ENCODE data around the gene FBXL20.
"Not testable (repeated sequence)": the region's sequence is repeated elsewhere in the genome, so short reads cannot be mapped to it uniquely, and the experiment has no call there.

Gene FBXL20

GRCh38 chr17:39281806-39282205 lies 119.6 kb downstream of the FBXL20 start:
- Histone ChIP-seq H4K20me1 (ENCODE audit: insufficient read depth, low read length, poor library complexity, severe bottlenecking) (no peaks in the 10 kb centered on the region), H3K36me3 (ENCODE audit: insufficient read depth, low read length) (peaks cover 4% of the 10 kb centered on the region; the same call in 1 of the 2 replicates)
- TF ChIP-seq CTCF (conservative IDR thresholded peaks at IDR 0.05; ENCODE audit: low read length) (no peak), EZH2phosphoT487 (IDR thresholded peaks at IDR 0.05; ENCODE audit: borderline replicate concordance) (no peak)

GRCh38 chr17:39278246-39278645 lies 123.2 kb downstream of the FBXL20 start:
- H3K9me2 ChIP-seq (replicated peaks; ENCODE audit: low read depth, low read length) = not testable (repeated sequence)
- peaks cover 13% of the 10 kb centered on the region; the same call in 1 of the 2 replicates for H3K36me3 ChIP-seq (ENCODE audit: insufficient read depth, low read length)

More at GRCh38 chr17:39281806-39282205, 119.6 kb downstream of the FBXL20 start:
- Histone ChIP-seq H3K9me2 (replicated peaks; ENCODE audit: low read depth, low read length) (no peaks in the 10 kb centered on the region), H2AFZ (ENCODE audit: low read length) (no peak overlapping the region), H3K79me2 (ENCODE audit: insufficient read depth, low read length) (no peaks in the 10 kb centered on the region), H3F3A (ENCODE audit: low read depth) (no peaks in the 10 kb centered on the region), H3K4me3 (ENCODE audit: low read length, poor library complexity, severe bottlenecking) (no peak overlapping the region), H3K9me3 (ENCODE audit: insufficient read depth, low read depth, low read length) (no peaks in the 10 kb centered on the region), H3K27me3 (ENCODE audit: insufficient read depth, low read length, poor library complexity, severe bottlenecking) (no peaks in the 10 kb centered on the region), H3K4me2 (ENCODE audit: low read depth, low read length, poor library complexity, severe bottlenecking) (no peak overlapping the region), H3K9ac (ENCODE audit: low read depth, low read length, poor library complexity, severe bottlenecking) (no peak overlapping the region), H3K4me1 (ENCODE audit: insufficient read depth, low read length, poor library complexity, severe bottlenecking) (no peaks in the 10 kb centered on the region)

GRCh38 chr17:39277110-39277509 lies 124.3 kb downstream of the FBXL20 start:
- Histone ChIP-seq H3K4me1 (ENCODE audit: insufficient read depth, low read length, poor library complexity, severe bottlenecking) (no peaks in the 10 kb centered on the region), H3K36me3 (ENCODE audit: insufficient read depth, low read length) (peaks cover 13% of the 10 kb centered on the region; the same call in 1 of the 2 replicates), H3K9me2 (replicated peaks; ENCODE audit: low read depth, low read length) (no peaks in the 10 kb centered on the region), H3K4me3 (ENCODE audit: low read length, poor library complexity, severe bottlenecking) (no peak overlapping the region), H3K27me3 (ENCODE audit: insufficient read depth, low read length, poor library complexity, severe bottlenecking) (no peaks in the 10 kb centered on the region), H3F3A (ENCODE audit: low read depth) (no peaks in the 10 kb centered on the region), H3K79me2 (ENCODE audit: insufficient read depth, low read length) (no peaks in the 10 kb centered on the region), H4K20me1 (ENCODE audit: insufficient read depth, low read length, poor library complexity, severe bottlenecking) (no peaks in the 10 kb centered on the region), H3K9me3 (ENCODE audit: insufficient read depth, low read depth, low read length) (no peaks in the 10 kb centered on the region), H3K9ac (ENCODE audit: low read depth, low read length, poor library complexity, severe bottlenecking) (no peak overlapping the region), H2AFZ (ENCODE audit: low read length) (no peak overlapping the region), H3K4me2 (ENCODE audit: low read depth, low read length, poor library complexity, severe bottlenecking) (no peak overlapping the region)
- TF ChIP-seq CTCF (conservative IDR thresholded peaks at IDR 0.05; ENCODE audit: low read length) = no peak
- no peak for TF ChIP-seq EZH2phosphoT487 (IDR thresholded peaks at IDR 0.05; ENCODE audit: borderline replicate concordance)

More at GRCh38 chr17:39278246-39278645, 123.2 kb downstream of the FBXL20 start:
- not testable (repeated sequence) for H2AFZ ChIP-seq (ENCODE audit: low read length); H3K27me3 ChIP-seq (ENCODE audit: insufficient read depth, low read length, poor library complexity, severe bottlenecking); H3K9ac ChIP-seq (ENCODE audit: low read depth, low read length, poor library complexity, severe bottlenecking); H3F3A ChIP-seq (ENCODE audit: low read depth); H3K4me1 ChIP-seq (ENCODE audit: insufficient read depth, low read length, poor library complexity, severe bottlenecking); H3K4me2 ChIP-seq (ENCODE audit: low read depth, low read length, poor library complexity, severe bottlenecking); H3K4me3 ChIP-seq (ENCODE audit: low read length, poor library complexity, severe bottlenecking); H3K9me3 ChIP-seq (ENCODE audit: insufficient read depth, low read depth, low read length); H3K79me2 ChIP-seq (ENCODE audit: insufficient read depth, low read length); H4K20me1 ChIP-seq (ENCODE audit: insufficient read depth, low read length, poor library complexity, severe bottlenecking)

GRCh38 chr17:39276113-39276512 lies 125.3 kb downstream of the FBXL20 start:
- Histone ChIP-seq H3K9me3 (ENCODE audit: insufficient read depth, low read depth, low read length) (no peaks in the 10 kb centered on the region), H2AFZ (ENCODE audit: low read length) (no peak overlapping the region), H3K4me3 (ENCODE audit: low read length, poor library complexity, severe bottlenecking) (no peak overlapping the region), H3K4me1 (ENCODE audit: insufficient read depth, low read length, poor library complexity, severe bottlenecking) (no peaks in the 10 kb centered on the region), H3K9me2 (replicated peaks; ENCODE audit: low read depth, low read length) (no peaks in the 10 kb centered on the region), H3K4me2 (ENCODE audit: low read depth, low read length, poor library complexity, severe bottlenecking) (no peak overlapping the region), H3F3A (ENCODE audit: low read depth) (no peaks in the 10 kb centered on the region), H3K79me2 (ENCODE audit: insufficient read depth, low read length) (no peaks in the 10 kb centered on the region), H3K9ac (ENCODE audit: low read depth, low read length, poor library complexity, severe bottlenecking) (no peak overlapping the region), H3K36me3 (ENCODE audit: insufficient read depth, low read length) (peaks cover 13% of the 10 kb centered on the region; the same call in 1 of the 2 replicates), H3K27me3 (ENCODE audit: insufficient read depth, low read length, poor library complexity, severe bottlenecking) (no peaks in the 10 kb centered on the region), H4K20me1 (ENCODE audit: insufficient read depth, low read length, poor library complexity, severe bottlenecking) (no peaks in the 10 kb centered on the region)
- no peak for TF ChIP-seq EZH2phosphoT487 (IDR thresholded peaks at IDR 0.05; ENCODE audit: borderline replicate concordance)
- TF ChIP-seq CTCF (conservative IDR thresholded peaks at IDR 0.05; ENCODE audit: low read length) = no peak

Measured in Loucy (cell line).